H9 (cell line): Measurements from ENCODE around the gene STIM2. TPM values are rescaled to one million over a fixed set of nuclear protein-coding genes. Genes with fewer than 3 reads are reported as not detected.

ENCODE experiments used
- DNase-seq: peaks from one replicate; pipeline ENCODE4 v3.0.0-alpha.2; 2017
- H2AFZ ChIP-seq: one replicate; pipeline ENCODE4 v1.6.1; 2013; ENCODE audit warnings: mild to moderate bottlenecking, low read length, control low read depth, moderate library complexity
- H2AK5ac ChIP-seq: 2 replicates; pipeline ENCODE4 v1.6.1; 2013; ENCODE audit warnings: low read length, control low read depth, mixed read lengths; ENCODE audit not compliant: insufficient read length
- H2BK120ac ChIP-seq: one replicate; pipeline ENCODE4 v1.6.1; 2013; ENCODE audit warnings: low read depth, mild to moderate bottlenecking, low read length, control low read depth, inconsistent platforms; ENCODE audit not compliant: poor library complexity, severe bottlenecking
- H2BK12ac ChIP-seq: 2 replicates; pipeline ENCODE4 v1.6.1; 2013; ENCODE audit warnings: low read length, control low read depth, mixed read lengths, low read depth; ENCODE audit not compliant: insufficient read length
- H2BK15ac ChIP-seq: 2 replicates; pipeline ENCODE4 v1.6.1; 2013; ENCODE audit warnings: low read depth, low read length, control low read depth
- H2BK20ac ChIP-seq: one replicate; pipeline ENCODE4 v1.6.1; 2013; ENCODE audit warnings: low read depth, mild to moderate bottlenecking, low read length, control low read depth, inconsistent platforms; ENCODE audit not compliant: poor library complexity, severe bottlenecking
- H2BK5ac ChIP-seq: 2 replicates; pipeline ENCODE4 v1.6.1; 2013; ENCODE audit warnings: low read length, control low read depth, mixed read lengths; ENCODE audit not compliant: insufficient read length
- H3K14ac ChIP-seq: 2 replicates; pipeline ENCODE4 v1.6.1; 2013; ENCODE audit warnings: low read length, control low read depth; ENCODE audit not compliant: insufficient read depth
- H3K18ac ChIP-seq: 2 replicates; pipeline ENCODE4 v1.6.1; 2013; ENCODE audit warnings: low read depth, mild to moderate bottlenecking, mixed read lengths, low read length, control low read depth; ENCODE audit not compliant: insufficient read length
- H3K23ac ChIP-seq: 2 replicates; pipeline ENCODE4 v1.6.1; 2013; ENCODE audit warnings: low read length, control low read depth, mixed read lengths, low read depth; ENCODE audit not compliant: insufficient read length
- H3K23me2 ChIP-seq: 2 replicates; pipeline ENCODE4 v1.6.1; 2013; ENCODE audit warnings: low read depth, mild to moderate bottlenecking, mixed read lengths, low read length, control low read depth; ENCODE audit not compliant: insufficient read length, poor library complexity, severe bottlenecking
- H3K27ac ChIP-seq: 2 replicates; pipeline ENCODE4 v1.5.1; 2013; ENCODE audit warnings: low read length, control low read depth, mixed read lengths, low read depth; ENCODE audit not compliant: insufficient read length
- H3K27me3 ChIP-seq: 2 replicates; pipeline ENCODE4 v1.6.1; 2013; ENCODE audit warnings: low read length, control low read depth, inconsistent platforms; ENCODE audit not compliant: insufficient read depth
- H3K4ac ChIP-seq: 2 replicates; pipeline ENCODE4 v1.6.1; 2013; ENCODE audit warnings: low read depth, mild to moderate bottlenecking, control low read depth, inconsistent platforms, low read length, moderate library complexity
- H3K4me1 ChIP-seq: 2 replicates; pipeline ENCODE4 v1.6.1; 2013; ENCODE audit warnings: low read length, control low read depth, inconsistent platforms; ENCODE audit not compliant: insufficient read depth
- H3K4me2 ChIP-seq: 2 replicates; pipeline ENCODE4 v1.6.1; 2013; ENCODE audit warnings: low read length, control low read depth, mixed read lengths; ENCODE audit not compliant: insufficient read length, insufficient read depth
- H3K56ac ChIP-seq: 2 replicates; pipeline ENCODE4 v1.6.1; 2013; ENCODE audit warnings: low read depth, mild to moderate bottlenecking, mixed read lengths, low read length, control low read depth; ENCODE audit not compliant: insufficient read length
- H3K79me1 ChIP-seq: 2 replicates; pipeline ENCODE4 v1.6.1; 2013; ENCODE audit warnings: low read depth, mild to moderate bottlenecking, moderate library complexity, low read length, control low read depth, inconsistent platforms; ENCODE audit not compliant: insufficient read depth, poor library complexity, severe bottlenecking
- H3K79me2 ChIP-seq: 2 replicates; pipeline ENCODE4 v1.6.1; 2013; ENCODE audit warnings: low read length, control low read depth, inconsistent platforms; ENCODE audit not compliant: insufficient read depth
- H3K9ac ChIP-seq: 2 replicates; pipeline ENCODE4 v1.6.1; 2013; ENCODE audit warnings: low read length, control low read depth, mixed read lengths; ENCODE audit not compliant: insufficient read length; ENCODE audit errors: extremely low read depth
- H3K9me3 ChIP-seq: one replicate; pipeline ENCODE4 v1.6.1; 2013; ENCODE audit warnings: low read depth, low read length, inconsistent platforms; ENCODE audit not compliant: control insufficient read depth
- H3T11ph ChIP-seq: one replicate; pipeline ENCODE4 v1.6.1; 2013; ENCODE audit warnings: mild to moderate bottlenecking, low read length, control low read depth, inconsistent platforms
- H4K20me1 ChIP-seq: one replicate; pipeline ENCODE4 v1.6.1; 2013; ENCODE audit not compliant: control insufficient read depth, insufficient read length, insufficient read depth
- H4K5ac ChIP-seq: 2 replicates; pipeline ENCODE4 v1.6.1; 2013; ENCODE audit warnings: low read depth, mild to moderate bottlenecking, mixed read lengths, low read length, control low read depth; ENCODE audit not compliant: insufficient read length
- H4K8ac ChIP-seq: replicated peaks from 2 replicates; pipeline ENCODE4 v1.6.1; 2013; ENCODE audit warnings: low read length, control low read depth, mixed read lengths, low read depth; ENCODE audit not compliant: insufficient read length
- H4K91ac ChIP-seq: 2 replicates; pipeline ENCODE4 v1.6.1; 2013; ENCODE audit warnings: low read depth, mild to moderate bottlenecking, moderate library complexity, mixed read lengths, low read length, control low read depth; ENCODE audit not compliant: insufficient read length
- H3K27ac Mint-ChIP-seq, 3 experiments: 2 replicates in 2 of 3; 3 replicates in 1 of 3; pipeline ENCODE4 v1.8.0; 2020 to 2021; ENCODE audit warnings: mixed read lengths in 3 of 3, mild to moderate bottlenecking in 1 of 3, moderate library complexity in 1 of 3
- H3K27me3 Mint-ChIP-seq: 2 replicates; pipeline ENCODE4 v1.8.0; 2021; ENCODE audit warnings: low read depth, mild to moderate bottlenecking, moderate library complexity, mixed read lengths
- H3K36me3 Mint-ChIP-seq, 3 experiments: 2 replicates in 2 of 3; 3 replicates in 1 of 3; pipeline ENCODE4 v1.8.0; 2020 to 2021; ENCODE audit warnings: low read depth in 3 of 3, mixed read lengths in 3 of 3; ENCODE audit not compliant: insufficient read depth in 1 of 3
- H3K4me1 Mint-ChIP-seq, 2 experiments: 2 replicates each; pipeline ENCODE4 v1.8.0; 2020; ENCODE audit warnings: mixed read lengths in 2 of 2
- H3K4me3 Mint-ChIP-seq, 2 experiments: 2 replicates in 1 of 2; 3 replicates in 1 of 2; pipeline ENCODE4 v1.8.0; 2020 to 2021; ENCODE audit warnings: mild to moderate bottlenecking in 2 of 2, mixed read lengths in 2 of 2, moderate library complexity in 1 of 2
- H3K9me3 Mint-ChIP-seq, 2 experiments: 2 replicates in 1 of 2; 3 replicates in 1 of 2; pipeline ENCODE4 v1.8.0; 2020; ENCODE audit warnings: mild to moderate bottlenecking in 2 of 2, mixed read lengths in 2 of 2, moderate library complexity in 1 of 2
- CTCF ChIP-seq: fragments of 200-600 bp; sonication (generic); conservative IDR thresholded peaks from 3 replicates; pipeline ENCODE4 v1.8.0; 2021; ENCODE audit warnings: antibody characterized with exemption, mild to moderate bottlenecking
- WGBS: extraction: QIAGEN DNeasy Blood & Tissue Kit; methylation state at CpG from one replicate; pipeline ENCODE4 v1.1.7; 2013; ENCODE audit warnings: missing lambda C conversion rate, low lambda C conversion rate, mixed read lengths; ENCODE audit not compliant: insufficient read length; ENCODE audit errors: extremely low coverage; 5-methylcytosine and 5-hydroxymethylcytosine counted together
- total RNA-seq: library from RNA; stranded (reverse); gene quantifications from 2 replicates; pipeline ENCODE4 v1.2.1, GENCODE V29; 2021

Gene STIM2
- total RNA-seq, 1 experiment from 2014 or later: 26.2 TPM

- H2BK15ac ChIP-seq: no peak overlapping the region
- no peaks in the 10 kb centered on the region for H3K79me1 ChIP-seq
- H3K56ac ChIP-seq: no peak overlapping the region
- no peak overlapping the region for H3K14ac ChIP-seq
- H3K27me3 ChIP-seq: no peaks in the 10 kb centered on the region
- no peak overlapping the region for H3T11ph ChIP-seq
- DNase-seq: no peak
- no peak overlapping the region for H2AK5ac ChIP-seq
- no peak overlapping the region for H2AFZ ChIP-seq
- Mint-ChIP-seq H3K27me3 (peaks cover 3% of the 10 kb centered on the region; the same call in 1 of the 2 replicates), H3K4me1 (peaks cover 53 to 64% of the 10 kb centered on the region in 2 experiments), H3K9me3 (no peaks in the 10 kb centered on the region; a peak in 1 of 5 replicates), H3K27ac (no peak overlapping the region), H3K4me3 (peak overlapping the region; percentile 88 to 91), H3K36me3 (no peaks in the 10 kb centered on the region; a peak in 1 of 7 replicates)
- peaks cover 3% of the 10 kb centered on the region; the same call in 1 of the 2 replicates for H3K4me1 ChIP-seq
- H4K8ac ChIP-seq: no peak overlapping the region
- H2BK12ac ChIP-seq: no peak overlapping the region
- no peak overlapping the region for H3K18ac ChIP-seq
- peaks cover 19% of the 10 kb centered on the region for H3K23me2 ChIP-seq
- no CpG with 5 or more reads among the region's 3 CpGs for WGBS
- no peak overlapping the region for H3K4ac ChIP-seq
- no peak overlapping the region for H2BK5ac ChIP-seq
- H4K5ac ChIP-seq: no peak overlapping the region
- no peak overlapping the region for H2BK20ac ChIP-seq
- H3K9ac ChIP-seq: no peak overlapping the region
- H3K27ac ChIP-seq: no peak overlapping the region
- no peaks in the 10 kb centered on the region for H3K9me3 ChIP-seq
- no peak overlapping the region for H2BK120ac ChIP-seq
- H3K4me2 ChIP-seq: no peak overlapping the region
- TF ChIP-seq CTCF: no peak
- no peak overlapping the region for H3K23ac ChIP-seq
- no peaks in the 10 kb centered on the region for H4K20me1 ChIP-seq
- H3K79me2 ChIP-seq: no peaks in the 10 kb centered on the region
- no peak overlapping the region for H4K91ac ChIP-seq
Measured at GRCh38 chr4:26862381-26862915, 1.8 kb downstream of the STIM2 start.
